HK-2 (cell line): ENCODE data around the gene AXIN2.
A peak's percentile ranks its signal among the peaks of the same experiment; 100 is the strongest.
"Not testable (repeated sequence)": the region's sequence is repeated elsewhere in the genome, so short reads cannot be mapped to it uniquely, and the experiment has no call there.

Experiments
- DNase-seq: peaks from one replicate; pipeline ENCODE4 v3.0.0-alpha.2; 2018; ENCODE audit not compliant: unreplicated experiment

Gene AXIN2

GRCh38 chr17:65522751-65523404, 38.6 kb downstream of the AXIN2 start:
- DNase-seq, result no peak

GRCh38 chr17:65519462-65519861, 42.0 kb downstream of the AXIN2 start:
- DNase-seq, result no peak

GRCh38 chr17:65518256-65518655, 43.2 kb downstream of the AXIN2 start:
- DNase-seq, result no peak

- DNase-seq, result no peak
Observed at GRCh38 chr17:65515959-65516948, 45.2 kb downstream of the AXIN2 start.

- no peak for DNase-seq
Observed at GRCh38 chr17:65515512-65515911, 45.9 kb downstream of the AXIN2 start.

- no peak for DNase-seq
Observed at GRCh38 chr17:65514541-65514940, 46.9 kb downstream of the AXIN2 start.

- peak; percentile 20 for DNase-seq
Observed at GRCh38 chr17:65514082-65514481, 47.4 kb downstream of the AXIN2 start.

- no peak for DNase-seq
Observed at GRCh38 chr17:65511316-65511715, 50.1 kb downstream of the AXIN2 start.

GRCh38 chr17:65509032-65509431, 52.4 kb downstream of the AXIN2 start:
- DNase-seq, result no peak

GRCh38 chr17:65504673-65505072, 56.8 kb downstream of the AXIN2 start:
- not testable (repeated sequence) for DNase-seq

GRCh38 chr17:65504141-65504540, 57.3 kb downstream of the AXIN2 start:
- no peak for DNase-seq

- no peak for DNase-seq
Observed at GRCh38 chr17:65503557-65503956, 57.9 kb downstream of the AXIN2 start.

GRCh38 chr17:65498816-65499215, 62.6 kb downstream of the AXIN2 start:
- DNase-seq, result no peak

GRCh38 chr17:65496801-65497200, 64.6 kb downstream of the AXIN2 start:
- no peak for DNase-seq

- DNase-seq, result peak; percentile 3
Observed at GRCh38 chr17:65495122-65496055, 66.1 kb downstream of the AXIN2 start.

- DNase-seq, result no peak
Observed at GRCh38 chr17:65489413-65490155, 71.9 kb downstream of the AXIN2 start.

GRCh38 chr17:65488665-65489064, 72.8 kb downstream of the AXIN2 start:
- DNase-seq, result no peak

GRCh38 chr17:65487990-65488389, 73.5 kb downstream of the AXIN2 start:
- no peak for DNase-seq

- DNase-seq, result no peak
Observed at GRCh38 chr17:65487161-65487560, 74.3 kb downstream of the AXIN2 start.

- DNase-seq, result no peak
Observed at GRCh38 chr17:65485388-65486299, 75.8 kb downstream of the AXIN2 start.
